HG02870 (cell line): Measurements from ENCODE around the gene GDF2.

Experiments
- ATAC-seq: cut with Tn5 transposase; IDR thresholded peaks from one replicate; pipeline ENCODE4 v1.9.1; 2021; ENCODE audit warnings: mild to moderate bottlenecking, moderate library complexity; ENCODE audit not compliant: unreplicated experiment

GDF2 gene

GRCh38 chr10:47290338-47290737 lies 31.9 kb upstream of the GDF2 start:
- ATAC-seq: no peak

- no peak for ATAC-seq
These were observed 30.6 kb upstream of the GDF2 start for GRCh38 chr10:47291682-47292081.

GRCh38 chr10:47294057-47294456 lies 28.2 kb upstream of the GDF2 start:
- ATAC-seq: no peak

GRCh38 chr10:47294501-47294900 lies 27.8 kb upstream of the GDF2 start:
- ATAC-seq: no peak

GRCh38 chr10:47295411-47295810 lies 26.8 kb upstream of the GDF2 start:
- no peak for ATAC-seq

GRCh38 chr10:47296156-47296894 lies 25.9 kb upstream of the GDF2 start:
- ATAC-seq: no peak

GRCh38 chr10:47296941-47297340 lies 25.3 kb upstream of the GDF2 start:
- ATAC-seq: no peak

- no peak for ATAC-seq
These were observed 24.3 kb upstream of the GDF2 start for GRCh38 chr10:47297866-47298540.

GRCh38 chr10:47298715-47299114 lies 23.5 kb upstream of the GDF2 start:
- no peak for ATAC-seq

- ATAC-seq: no peak
These were observed 22.4 kb upstream of the GDF2 start, which contains the start of gene GDF10 for GRCh38 chr10:47299611-47300428. TSS of gene GDF10 (plus strand) at chr10:47300197. CDS start at chr10:47300652, 455 bp downstream.

GRCh38 chr10:47300429-47300931 lies 21.8 kb upstream of the GDF2 start:
- ATAC-seq: no peak

- ATAC-seq: no peak
These were observed 20.4 kb upstream of the GDF2 start for GRCh38 chr10:47301833-47302232.

- no peak for ATAC-seq
These were observed 19.1 kb upstream of the GDF2 start for GRCh38 chr10:47303105-47303504.

GRCh38 chr10:47303866-47304265 lies 18.4 kb upstream of the GDF2 start:
- ATAC-seq: no peak

- ATAC-seq: no peak
These were observed 16.7 kb upstream of the GDF2 start for GRCh38 chr10:47305566-47305965.

- ATAC-seq: no peak
These were observed 15.7 kb upstream of the GDF2 start for GRCh38 chr10:47306387-47307210.

- ATAC-seq: no peak
These were observed 14.9 kb upstream of the GDF2 start for GRCh38 chr10:47307381-47307780.

GRCh38 chr10:47308775-47309174 lies 13.5 kb upstream of the GDF2 start:
- no peak for ATAC-seq

- no peak for ATAC-seq
These were observed 12.7 kb upstream of the GDF2 start for GRCh38 chr10:47309408-47310089.

- ATAC-seq: no peak
These were observed 12.2 kb upstream of the GDF2 start for GRCh38 chr10:47310090-47310505.
